Mesendoderm (in vitro differentiated cells): ENCODE measurements around the gene FTMT.

ENCODE experiments used
- DNase-seq: peaks from one replicate; pipeline ENCODE4 v3.0.0; 2013
- H2AK5ac ChIP-seq: 2 replicates; pipeline ENCODE4 v1.6.1; 2013; ENCODE audit warnings: low read length, inconsistent platforms
- H2BK120ac ChIP-seq: 2 replicates; pipeline ENCODE4 v1.6.1; 2013; ENCODE audit warnings: low read depth, mild to moderate bottlenecking, low read length, moderate library complexity, mixed read lengths
- H2BK15ac ChIP-seq: replicated peaks from 2 replicates; pipeline ENCODE4 v1.6.1; 2013; ENCODE audit warnings: low read depth, mild to moderate bottlenecking, moderate library complexity
- H2BK5ac ChIP-seq: 2 replicates; pipeline ENCODE4 v1.6.1; 2013; ENCODE audit warnings: low read length, inconsistent platforms
- H3K18ac ChIP-seq: 2 replicates; pipeline ENCODE4 v1.6.1; 2013; ENCODE audit warnings: mild to moderate bottlenecking, low read length, mixed read lengths
- H3K23ac ChIP-seq: one replicate; pipeline ENCODE4 v1.6.1; 2013; ENCODE audit warnings: low read length
- H3K27ac ChIP-seq: 2 replicates; pipeline ENCODE4 v1.5.1; 2013; ENCODE audit warnings: low read depth, mild to moderate bottlenecking, inconsistent platforms, low read length, moderate library complexity
- H3K27me3 ChIP-seq: 2 replicates; pipeline ENCODE4 v1.6.1; 2013; ENCODE audit warnings: low read length, control low read depth, mild to moderate bottlenecking, inconsistent platforms; ENCODE audit not compliant: insufficient read depth, poor library complexity
- H3K36me3 ChIP-seq: 2 replicates; pipeline ENCODE4 v1.6.1; 2013; ENCODE audit warnings: low read length, inconsistent platforms; ENCODE audit not compliant: control insufficient read depth, insufficient read depth
- H3K4ac ChIP-seq: one replicate; pipeline ENCODE4 v1.6.1; 2013; ENCODE audit warnings: low read depth, mild to moderate bottlenecking, low read length, moderate library complexity
- H3K4me1 ChIP-seq: 2 replicates; pipeline ENCODE4 v1.6.1; 2013; ENCODE audit warnings: low read depth, low read length, inconsistent platforms; ENCODE audit not compliant: control insufficient read depth
- H3K4me2 ChIP-seq: 2 replicates; pipeline ENCODE4 v1.6.1; 2013; ENCODE audit warnings: low read length
- H3K4me3 ChIP-seq: 2 replicates; pipeline ENCODE4 v1.5.1; 2013; ENCODE audit warnings: mild to moderate bottlenecking, low read length
- H3K56ac ChIP-seq: one replicate; pipeline ENCODE4 v1.6.1; 2013; ENCODE audit warnings: low read length
- H3K79me1 ChIP-seq: 2 replicates; pipeline ENCODE4 v1.6.1; 2013; ENCODE audit warnings: low read length, inconsistent platforms
- H3K79me2 ChIP-seq: 2 replicates; pipeline ENCODE4 v1.6.1; 2013; ENCODE audit warnings: mild to moderate bottlenecking, low read length; ENCODE audit not compliant: control insufficient read depth, insufficient read depth
- H3K9ac ChIP-seq: 2 replicates; pipeline ENCODE4 v1.6.1; 2013; ENCODE audit warnings: low read length, inconsistent platforms
- H4K5ac ChIP-seq: one replicate; pipeline ENCODE4 v1.6.1; 2013; ENCODE audit warnings: low read length
- H4K8ac ChIP-seq: one replicate; pipeline ENCODE4 v1.6.1; 2013; ENCODE audit warnings: low read depth, mild to moderate bottlenecking, control low read depth, low read length, moderate library complexity
- WGBS: extraction: QIAGEN DNeasy Blood & Tissue Kit; methylation state at CpG from one replicate; pipeline ENCODE4 v1.1.7; 2013; ENCODE audit warnings: low lambda C conversion rate, missing lambda C conversion rate; ENCODE audit not compliant: insufficient coverage; ENCODE audit errors: extremely low coverage; 5-methylcytosine and 5-hydroxymethylcytosine counted together

The FTMT gene

GRCh38 chr5:121863753-121864285 lies 12.1 kb downstream of the FTMT start:
- no CpG with 5 or more reads among the region's 2 CpGs for WGBS
- H3K79me2 ChIP-seq: no peaks in the 10 kb centered on the region
- no peak overlapping the region for H3K56ac ChIP-seq

GRCh38 chr5:121867403-121867802 lies 15.7 kb downstream of the FTMT start:
- no peak overlapping the region for H4K8ac ChIP-seq
- H3K4me1 ChIP-seq: no peaks in the 10 kb centered on the region
- H3K79me2 ChIP-seq: no peaks in the 10 kb centered on the region
- no peak overlapping the region for H3K4ac ChIP-seq
- H2BK5ac ChIP-seq: no peak overlapping the region
- H2BK15ac ChIP-seq: no peak overlapping the region
- H3K27ac ChIP-seq: no peak overlapping the region
- no peak overlapping the region for H3K4me2 ChIP-seq
- H3K4me3 ChIP-seq: no peak overlapping the region
- no peaks in the 10 kb centered on the region for H3K36me3 ChIP-seq
- H4K5ac ChIP-seq: no peak overlapping the region
- no peak overlapping the region for H2BK120ac ChIP-seq
- no CpG with 5 or more reads among the region's 3 CpGs for WGBS
- no peak overlapping the region for H3K18ac ChIP-seq
- H3K23ac ChIP-seq: no peak overlapping the region
- H3K9ac ChIP-seq: no peak overlapping the region
- DNase-seq: peak; percentile 26
- no peaks in the 10 kb centered on the region for H3K79me1 ChIP-seq
- H2AK5ac ChIP-seq: no peak overlapping the region
- H3K56ac ChIP-seq: no peak overlapping the region
- H3K27me3 ChIP-seq: no peaks in the 10 kb centered on the region

More at GRCh38 chr5:121863753-121864285, 12.1 kb downstream of the FTMT start:
- H3K4me2 ChIP-seq: no peak overlapping the region
- no peak overlapping the region for H3K27ac ChIP-seq
- H3K36me3 ChIP-seq: no peaks in the 10 kb centered on the region
- no peak overlapping the region for H3K9ac ChIP-seq
- no peak overlapping the region for H3K23ac ChIP-seq
- no peak overlapping the region for H3K4ac ChIP-seq
- H4K5ac ChIP-seq: no peak overlapping the region
- no peaks in the 10 kb centered on the region for H3K79me1 ChIP-seq
- no peak for DNase-seq
- no peak overlapping the region for H2BK5ac ChIP-seq
- H3K18ac ChIP-seq: no peak overlapping the region
- no peak overlapping the region for H4K8ac ChIP-seq
- no peaks in the 10 kb centered on the region for H3K4me1 ChIP-seq
- H3K4me3 ChIP-seq: no peak overlapping the region
- H2BK15ac ChIP-seq: no peak overlapping the region
- H3K27me3 ChIP-seq: no peaks in the 10 kb centered on the region
- no peak overlapping the region for H2BK120ac ChIP-seq
- no peak overlapping the region for H2AK5ac ChIP-seq

- no peaks in the 10 kb centered on the region for H3K4me1 ChIP-seq
- H2BK120ac ChIP-seq: no peak overlapping the region
- H4K5ac ChIP-seq: no peak overlapping the region
- no peak overlapping the region for H3K27ac ChIP-seq
- H3K79me2 ChIP-seq: no peaks in the 10 kb centered on the region
- no peak overlapping the region for H3K23ac ChIP-seq
- no peak overlapping the region for H2BK15ac ChIP-seq
- H3K56ac ChIP-seq: no peak overlapping the region
- no peaks in the 10 kb centered on the region for H3K27me3 ChIP-seq
- H3K36me3 ChIP-seq: no peaks in the 10 kb centered on the region
- H2AK5ac ChIP-seq: no peak overlapping the region
- no CpG with 5 or more reads among the region's 2 CpGs for WGBS
- no peak overlapping the region for H3K4me2 ChIP-seq
- no peak overlapping the region for H3K4me3 ChIP-seq
- no peak overlapping the region for H3K18ac ChIP-seq
- no peak overlapping the region for H2BK5ac ChIP-seq
- no peak overlapping the region for H4K8ac ChIP-seq
- DNase-seq: peak; percentile 30
- H3K9ac ChIP-seq: no peak overlapping the region
- no peaks in the 10 kb centered on the region for H3K79me1 ChIP-seq
- no peak overlapping the region for H3K4ac ChIP-seq
These were observed 18.8 kb downstream of the FTMT start for GRCh38 chr5:121870489-121870888.

- no peak overlapping the region for H3K27ac ChIP-seq
- no CpG with 5 or more reads among the region's 2 CpGs for WGBS
These were observed 21.2 kb downstream of the FTMT start for GRCh38 chr5:121872856-121873255.

GRCh38 chr5:121873409-121873808 lies 21.7 kb downstream of the FTMT start:
- Histone ChIP-seq H3K56ac (no peak overlapping the region), H2BK120ac (no peak overlapping the region), H3K4me1 (no peaks in the 10 kb centered on the region), H3K4ac (no peak overlapping the region), H3K23ac (no peak overlapping the region), H4K5ac (no peak overlapping the region), H3K4me2 (no peak overlapping the region), H3K9ac (no peak overlapping the region), H4K8ac (no peak overlapping the region), H2AK5ac (no peak overlapping the region), H3K36me3 (no peaks in the 10 kb centered on the region), H3K18ac (no peak overlapping the region), H3K79me1 (no peaks in the 10 kb centered on the region), H2BK5ac (no peak overlapping the region), H3K27me3 (no peaks in the 10 kb centered on the region), H2BK15ac (no peak overlapping the region), H3K4me3 (no peak overlapping the region), H3K27ac (no peak overlapping the region), H3K79me2 (no peaks in the 10 kb centered on the region)
- WGBS: no CpG with 5 or more reads among the region's 1 CpG
- DNase-seq: no peak

More at GRCh38 chr5:121872856-121873255, 21.2 kb downstream of the FTMT start:
- Histone ChIP-seq H4K5ac (no peak overlapping the region), H2BK5ac (no peak overlapping the region), H2BK15ac (no peak overlapping the region), H4K8ac (no peak overlapping the region), H3K23ac (no peak overlapping the region), H3K4me2 (no peak overlapping the region), H3K9ac (no peak overlapping the region), H3K79me2 (no peaks in the 10 kb centered on the region), H3K18ac (no peak overlapping the region), H3K4ac (no peak overlapping the region), H3K4me1 (no peaks in the 10 kb centered on the region), H3K27me3 (no peaks in the 10 kb centered on the region), H2BK120ac (no peak overlapping the region), H3K56ac (no peak overlapping the region), H3K36me3 (no peaks in the 10 kb centered on the region), H2AK5ac (no peak overlapping the region), H3K4me3 (no peak overlapping the region), H3K79me1 (no peaks in the 10 kb centered on the region)
- no peak for DNase-seq

GRCh38 chr5:121885630-121886029 lies 33.9 kb downstream of the FTMT start:
- H4K5ac ChIP-seq: no peak overlapping the region
- no peak overlapping the region for H3K23ac ChIP-seq
- no peaks in the 10 kb centered on the region for H3K27me3 ChIP-seq
- DNase-seq: no peak
- H3K27ac ChIP-seq: no peak overlapping the region
- H3K36me3 ChIP-seq: no peaks in the 10 kb centered on the region
- no peak overlapping the region for H4K8ac ChIP-seq
- no peak overlapping the region for H2BK5ac ChIP-seq
- H3K18ac ChIP-seq: no peak overlapping the region
- H3K4me1 ChIP-seq: no peaks in the 10 kb centered on the region
- H2BK120ac ChIP-seq: no peak overlapping the region
- no peaks in the 10 kb centered on the region for H3K79me2 ChIP-seq
- H3K4me3 ChIP-seq: no peak overlapping the region
- H2BK15ac ChIP-seq: no peak overlapping the region
- H3K79me1 ChIP-seq: no peaks in the 10 kb centered on the region
- WGBS: no CpG with 5 or more reads among the region's 2 CpGs
- no peak overlapping the region for H3K56ac ChIP-seq
- no peak overlapping the region for H3K4me2 ChIP-seq
- no peak overlapping the region for H3K9ac ChIP-seq
- no peak overlapping the region for H2AK5ac ChIP-seq
- H3K4ac ChIP-seq: no peak overlapping the region
